CD4-positive, alpha-beta T cell treated with Interleukin-1 beta for 1 hour (primary cell): ENCODE measurements around the gene IGFN1.
"Not testable (repeated sequence)": the region's sequence is repeated elsewhere in the genome, so short reads cannot be mapped to it uniquely, and the experiment has no call there.

ENCODE experiments used
- DNase-seq, 2 donors: peaks; one replicate each; pipeline ENCODE4 v3.0.0-alpha.2; 2020 to 2022

IGFN1 gene

GRCh38 chr1:201190624-201191051 lies at the start of gene IGFN1:
Gene IGFN1 (plus strand): TSS chr1:201190824. CDS start chr1:201193294, 2,470 bp downstream.
- no peak for DNase-seq

- DNase-seq, result no peak
Observed at GRCh38 chr1:201140941-201141260, 49.7 kb upstream of the IGFN1 start.

GRCh38 chr1:201141418-201141817 lies 49.2 kb upstream of the IGFN1 start:
- DNase-seq, result no peak

- no peak for DNase-seq
Observed at GRCh38 chr1:201142011-201142848, 48.4 kb upstream of the IGFN1 start.

GRCh38 chr1:201142849-201143725 lies 47.5 kb upstream of the IGFN1 start:
- no peak for DNase-seq

GRCh38 chr1:201143726-201144635 lies 46.6 kb upstream of the IGFN1 start:
- no peak for DNase-seq

- no peak for DNase-seq
Observed at GRCh38 chr1:201144701-201145100, 45.9 kb upstream of the IGFN1 start.

- no peak for DNase-seq
Observed at GRCh38 chr1:201145132-201145531, 45.5 kb upstream of the IGFN1 start.

GRCh38 chr1:201145816-201146215 lies 44.8 kb upstream of the IGFN1 start:
- DNase-seq, result no peak

- DNase-seq, result no peak
Observed at GRCh38 chr1:201146626-201147390, 43.8 kb upstream of the IGFN1 start.

- DNase-seq, result no peak
Observed at GRCh38 chr1:201147396-201148015, 43.1 kb upstream of the IGFN1 start.

- peak in 1 of 2 donors; percentile 21 for DNase-seq
Observed at GRCh38 chr1:201149400-201149799, 41.2 kb upstream of the IGFN1 start.

GRCh38 chr1:201153474-201154388 lies 36.9 kb upstream of the IGFN1 start:
- no peak for DNase-seq

GRCh38 chr1:201154389-201155165 lies 36.0 kb upstream of the IGFN1 start, which contains the start of gene TMEM9:
Gene TMEM9 (minus strand): TSS chr1:201154474. CDS start chr1:201153923, 551 bp downstream.
- peak; percentile 96 to 97 for DNase-seq

- DNase-seq, result no peak
Observed at GRCh38 chr1:201155354-201155753, 35.3 kb upstream of the IGFN1 start.

GRCh38 chr1:201156346-201156745 lies 34.3 kb upstream of the IGFN1 start:
- no peak for DNase-seq

GRCh38 chr1:201156819-201157218 lies 33.8 kb upstream of the IGFN1 start:
- DNase-seq, result no peak

- DNase-seq, result no peak
Observed at GRCh38 chr1:201157949-201158348, 32.7 kb upstream of the IGFN1 start.

GRCh38 chr1:201163036-201163435 lies 27.6 kb upstream of the IGFN1 start:
- DNase-seq, result not testable (repeated sequence)
